HG02981 (cell line): ENCODE data around the gene FLT1.

Experiments used
- ATAC-seq: cut with Tn5 transposase; IDR thresholded peaks from one replicate; pipeline ENCODE4 v1.9.1; 2021; ENCODE audit warnings: mild to moderate bottlenecking, moderate library complexity; ENCODE audit not compliant: unreplicated experiment

FLT1 gene

DNA sequence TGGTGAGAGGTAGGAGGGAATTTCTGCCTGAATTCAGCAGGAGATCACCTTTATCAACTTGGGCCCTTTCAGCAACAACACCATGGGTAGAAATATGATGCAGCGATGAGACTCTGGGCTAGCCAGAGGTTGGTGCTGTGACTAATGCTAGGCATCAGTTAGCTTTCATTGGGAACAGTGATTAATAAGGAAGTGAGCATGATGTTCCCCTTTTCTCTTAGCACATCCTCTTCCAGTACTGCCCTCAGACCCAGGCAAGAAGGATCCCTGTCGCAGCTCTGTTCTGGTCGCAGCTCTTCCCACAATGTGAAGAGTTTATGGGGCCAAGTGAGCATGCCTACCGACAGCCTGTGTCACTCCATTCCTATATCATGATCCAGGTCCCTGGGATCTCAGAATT, 100.5 kb downstream of the FLT1 start:
- ATAC-seq: no peak

DNA sequence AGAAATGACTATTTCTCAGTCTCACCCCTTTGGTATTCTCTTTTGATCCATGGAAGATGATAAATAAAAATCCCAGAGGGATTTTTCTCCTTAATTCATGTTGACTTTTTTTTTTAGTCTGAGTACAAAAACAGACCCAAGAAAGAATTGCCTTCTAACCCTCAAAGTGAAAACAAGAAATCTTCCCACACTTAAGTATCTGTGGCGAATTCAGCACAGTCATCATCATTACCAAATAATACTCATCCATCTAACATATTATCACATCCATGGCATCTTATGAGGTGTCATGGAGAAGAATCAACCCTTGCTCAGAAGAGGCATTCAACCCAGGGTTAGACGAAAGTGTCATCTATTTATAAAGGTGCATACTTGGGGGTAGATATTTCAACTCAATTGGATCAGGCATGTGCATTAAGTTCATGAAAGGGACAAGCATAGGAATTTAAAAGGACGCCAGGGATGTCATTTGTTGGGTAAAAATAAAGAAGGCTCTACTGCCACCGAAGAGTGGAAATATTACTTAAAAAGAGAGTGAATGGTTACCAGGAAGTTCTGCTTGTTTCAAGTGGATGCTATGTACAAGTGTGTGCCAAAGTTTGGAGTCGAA, 101.9 kb downstream of the FLT1 start:
- ATAC-seq: no peak

DNA sequence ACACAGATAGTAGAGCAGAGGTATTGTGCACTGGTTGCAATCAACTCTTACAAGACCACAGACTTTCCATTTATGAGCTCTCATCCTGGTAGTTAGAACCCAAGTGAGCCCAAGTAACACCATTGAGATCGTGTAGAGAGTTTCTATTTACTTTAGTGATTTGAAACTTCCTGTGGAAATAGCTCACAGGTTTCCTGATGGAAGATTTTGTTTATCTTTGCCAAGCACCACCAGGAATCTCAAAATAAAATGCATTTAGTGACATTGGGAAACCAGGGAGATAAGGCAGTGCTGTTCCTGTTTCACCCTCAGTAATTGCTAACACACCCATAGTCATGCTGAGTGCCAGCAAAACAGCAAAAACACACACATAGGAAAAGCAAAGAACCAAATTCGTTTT, 102.5 kb downstream of the FLT1 start:
- ATAC-seq: no peak

DNA sequence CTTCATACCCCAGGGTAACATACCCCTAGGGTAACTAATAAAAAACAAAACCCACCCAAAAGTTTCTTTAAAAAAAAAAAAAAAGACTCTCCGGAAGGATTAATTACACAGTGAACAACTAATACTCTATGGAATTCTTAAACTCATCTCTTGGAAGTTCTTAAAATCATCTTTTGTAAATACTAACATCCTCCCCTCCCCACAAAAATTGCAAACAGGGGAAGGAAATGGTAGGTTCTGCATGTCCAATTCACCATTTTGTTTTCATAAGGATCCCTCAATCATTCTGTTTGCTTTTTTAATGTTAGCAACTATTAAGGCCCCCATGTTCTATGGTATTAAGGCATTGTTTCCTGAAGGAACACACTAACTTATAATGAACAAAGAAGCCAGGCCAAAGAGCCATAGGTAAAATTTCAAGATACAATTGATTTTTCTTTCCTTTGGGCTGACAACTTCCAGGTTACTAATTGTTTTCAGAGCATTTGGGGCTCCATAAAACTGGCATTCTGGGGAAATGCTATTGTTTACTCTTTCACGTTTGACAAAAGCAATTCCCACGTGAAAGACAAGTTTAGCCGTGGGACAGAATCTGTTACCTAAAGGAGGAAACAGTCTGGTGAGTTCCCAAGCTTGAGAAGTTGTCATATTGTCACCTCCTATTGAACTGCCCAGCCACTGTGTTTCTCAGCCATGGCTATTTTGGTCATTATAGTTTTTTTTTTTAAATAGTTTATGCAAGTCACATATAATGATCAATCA, 107.0 kb downstream of the FLT1 start:
- no peak for ATAC-seq

DNA sequence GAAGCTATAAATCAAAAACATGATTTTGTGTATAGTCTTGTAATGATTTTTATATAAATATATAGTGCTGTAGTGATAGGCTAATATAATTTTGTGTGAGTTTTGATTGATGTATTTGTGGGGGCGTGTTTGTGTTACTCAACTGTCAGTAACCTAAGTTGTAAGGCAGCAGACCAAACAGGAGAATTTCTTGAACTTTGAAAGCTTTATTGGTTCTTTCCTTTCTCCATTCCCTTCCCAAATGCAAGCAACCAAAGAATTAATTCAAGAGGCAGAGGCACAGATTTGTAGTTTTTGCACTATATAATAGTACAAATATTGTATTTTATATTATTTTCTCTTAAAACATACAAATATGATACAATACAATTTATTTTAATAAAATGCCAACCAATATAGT, 109.6 kb downstream of the FLT1 start:
- ATAC-seq: no peak

DNA sequence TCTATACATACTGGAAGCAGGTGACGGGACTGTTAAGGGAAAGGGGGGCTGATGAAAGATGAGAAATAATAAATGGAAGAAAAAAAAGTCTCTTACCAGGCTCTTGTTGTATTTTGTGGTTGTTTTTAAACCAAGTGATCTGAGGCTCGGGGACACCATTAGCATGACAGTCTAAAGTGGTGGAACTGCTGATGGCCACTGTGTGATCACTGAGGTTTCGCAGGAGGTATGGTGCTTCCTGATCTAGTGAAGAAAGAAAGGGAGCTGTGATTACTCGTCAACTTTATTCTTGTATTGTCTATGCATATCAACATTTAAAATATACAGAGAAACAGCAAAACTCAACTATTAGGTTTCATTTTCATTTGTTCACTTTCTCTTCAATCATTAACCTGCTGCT, 110.1 kb downstream of the FLT1 start:
- no peak for ATAC-seq

DNA sequence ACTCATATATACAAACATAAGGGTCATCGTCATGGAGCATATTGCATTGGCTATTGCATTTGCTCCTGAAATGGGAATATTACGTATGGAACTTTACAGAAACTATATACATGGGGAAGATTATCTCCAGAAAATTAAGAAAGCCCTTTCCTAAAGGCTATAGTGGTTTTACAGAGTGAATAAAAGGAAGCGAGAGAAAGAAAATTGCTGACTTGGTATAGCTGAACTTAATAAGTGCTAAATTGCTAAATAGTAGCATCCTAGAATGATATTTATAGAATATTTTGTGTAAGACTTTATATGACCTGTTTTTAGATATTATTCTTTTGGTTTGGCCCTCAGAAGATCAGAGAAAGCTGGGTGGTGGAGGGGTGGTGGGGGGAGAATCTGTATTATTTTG, 114.6 kb downstream of the FLT1 start:
- no peak for ATAC-seq

DNA sequence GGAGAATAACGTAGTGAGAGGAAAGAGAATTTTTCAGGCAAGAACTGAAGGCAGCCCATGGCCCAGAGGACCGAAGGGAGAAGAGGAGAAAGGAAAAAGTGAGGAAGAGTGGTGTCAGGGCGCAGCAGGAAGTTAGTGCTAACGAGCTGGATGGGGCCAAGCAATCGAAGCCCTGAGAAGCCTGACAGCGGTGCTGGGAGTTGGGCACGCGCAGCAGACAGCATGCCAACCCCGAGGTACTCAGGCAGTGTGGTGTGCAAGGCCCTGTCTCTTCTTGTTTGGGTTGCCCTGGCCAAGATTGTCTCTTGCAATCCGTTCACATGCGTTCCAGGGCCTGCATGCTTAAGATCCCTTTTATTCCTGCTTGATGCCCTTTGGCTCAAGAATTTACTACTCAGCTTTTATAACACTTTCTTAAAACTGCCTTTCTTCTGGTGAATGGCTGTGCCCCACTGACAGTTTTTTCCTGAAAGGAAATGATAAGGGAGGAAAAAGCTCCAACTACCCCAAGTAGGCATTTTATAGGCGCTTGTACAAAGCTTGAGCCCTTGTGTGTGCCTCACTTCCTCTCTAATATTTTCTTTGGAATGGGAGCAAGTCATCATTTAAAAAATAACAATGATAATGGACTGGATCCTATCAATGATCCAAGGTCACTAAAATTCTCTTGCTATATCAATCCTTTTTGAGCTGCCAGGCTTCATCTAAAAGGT, 115.4 kb downstream of the FLT1 start:
- ATAC-seq: no peak

DNA sequence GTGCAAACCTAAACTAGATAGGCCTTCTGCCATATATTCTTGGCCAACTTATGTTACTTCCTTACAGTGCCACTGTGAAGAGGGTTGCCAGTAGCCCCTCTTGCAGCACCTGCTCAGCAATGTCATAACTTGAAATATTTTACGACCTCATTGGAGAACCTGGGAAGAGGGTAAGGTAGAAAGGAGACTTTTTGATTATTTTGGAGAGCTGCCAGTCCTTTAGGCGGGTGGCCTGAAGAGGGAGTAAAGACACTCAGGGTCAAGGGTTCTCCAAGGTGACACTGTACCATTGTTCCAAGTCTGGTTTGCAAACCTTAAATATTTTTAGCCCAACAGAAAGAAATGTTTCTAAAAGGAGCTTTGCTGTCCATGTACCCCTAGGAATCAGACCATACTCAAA, 118.3 kb downstream of the FLT1 start:
- no peak for ATAC-seq

DNA sequence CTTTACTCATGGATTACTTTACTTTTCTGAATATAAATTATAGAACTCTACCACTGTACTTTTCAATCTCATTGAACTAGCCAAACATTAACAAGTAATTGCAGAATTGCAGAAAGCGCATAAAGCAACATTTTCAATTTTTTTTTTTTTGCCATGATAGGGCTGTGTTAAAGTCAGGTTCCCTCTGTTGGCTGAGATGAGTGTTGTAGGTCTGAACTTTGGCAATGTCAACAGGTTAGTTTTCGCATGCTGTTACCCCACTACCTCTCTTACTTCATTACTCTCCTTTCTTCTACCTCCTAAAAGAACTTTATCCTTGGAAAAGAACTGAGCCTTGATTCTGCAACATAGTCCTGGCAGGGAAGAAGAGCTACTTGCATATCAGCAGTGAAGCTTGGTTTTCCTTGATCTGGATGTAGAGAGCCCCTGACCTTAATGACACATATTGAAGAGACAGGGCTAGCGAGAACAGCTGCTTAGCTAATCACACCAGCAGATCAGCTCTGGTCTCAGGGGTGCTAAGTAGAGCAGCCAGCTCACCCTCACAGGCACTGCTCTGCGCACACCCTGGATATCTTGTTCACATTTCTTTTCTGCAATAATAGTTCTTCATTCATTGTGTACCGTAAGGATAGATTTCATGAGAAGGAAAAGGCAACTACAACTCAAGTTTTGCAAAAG, 119.5 kb downstream of the FLT1 start:
- no peak for ATAC-seq

DNA sequence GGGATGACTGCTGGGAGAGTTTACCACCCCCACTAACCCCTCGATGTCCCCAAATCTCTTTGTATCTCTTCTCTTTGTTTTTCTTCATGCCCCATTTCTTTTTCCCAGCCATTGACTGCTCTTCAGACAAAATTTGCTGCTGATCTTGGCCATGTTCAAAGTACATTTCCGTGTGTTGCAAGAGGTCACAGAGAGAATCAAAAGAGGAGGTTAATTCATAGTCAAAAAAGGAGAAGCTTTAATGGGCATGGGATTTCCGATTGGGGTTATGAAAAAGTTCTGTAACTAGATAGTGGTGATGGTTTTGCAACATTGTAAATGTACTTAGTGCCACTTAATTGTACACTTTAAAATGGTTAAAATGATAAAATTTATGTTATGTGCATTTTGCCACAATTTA, 121.1 kb downstream of the FLT1 start:
- no peak for ATAC-seq

DNA sequence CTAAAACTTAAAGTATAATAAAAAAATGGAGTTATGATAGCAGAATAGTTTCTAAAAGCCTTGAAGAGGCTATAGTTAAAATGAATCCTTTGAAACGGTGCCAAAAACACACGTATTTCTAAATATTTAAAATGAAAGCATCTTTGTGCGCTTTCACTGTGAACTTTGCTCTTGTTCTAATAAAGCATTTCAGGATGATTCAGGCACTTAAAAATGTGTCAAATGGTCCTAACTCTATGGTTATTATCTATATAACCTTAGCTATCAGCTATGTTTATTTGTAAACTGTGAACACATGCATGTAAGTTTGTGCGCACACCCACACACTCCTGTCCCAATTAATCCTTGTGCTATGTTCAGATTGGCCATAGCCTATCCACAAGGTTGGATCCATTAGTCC, 124.5 kb downstream of the FLT1 start:
- ATAC-seq: no peak

DNA sequence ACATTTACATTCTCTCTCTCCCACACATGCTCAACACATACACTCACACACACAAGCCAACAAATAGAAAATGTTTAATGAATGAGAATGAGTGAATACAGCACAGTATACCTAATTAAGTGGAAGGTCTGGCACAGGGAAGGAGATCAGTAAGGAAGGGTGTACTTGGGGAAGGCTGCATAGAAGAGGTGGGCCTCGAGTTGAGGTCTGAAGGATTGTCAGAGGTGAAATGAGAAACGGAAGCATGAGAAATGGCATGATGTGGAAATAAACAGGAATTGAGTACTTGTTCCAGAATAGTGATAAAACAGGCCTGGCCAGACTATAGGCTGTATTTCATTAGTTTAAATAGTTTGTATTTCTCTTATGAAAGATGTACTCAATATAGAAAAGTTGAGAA, 136.2 kb downstream of the FLT1 start:
- ATAC-seq: no peak

DNA sequence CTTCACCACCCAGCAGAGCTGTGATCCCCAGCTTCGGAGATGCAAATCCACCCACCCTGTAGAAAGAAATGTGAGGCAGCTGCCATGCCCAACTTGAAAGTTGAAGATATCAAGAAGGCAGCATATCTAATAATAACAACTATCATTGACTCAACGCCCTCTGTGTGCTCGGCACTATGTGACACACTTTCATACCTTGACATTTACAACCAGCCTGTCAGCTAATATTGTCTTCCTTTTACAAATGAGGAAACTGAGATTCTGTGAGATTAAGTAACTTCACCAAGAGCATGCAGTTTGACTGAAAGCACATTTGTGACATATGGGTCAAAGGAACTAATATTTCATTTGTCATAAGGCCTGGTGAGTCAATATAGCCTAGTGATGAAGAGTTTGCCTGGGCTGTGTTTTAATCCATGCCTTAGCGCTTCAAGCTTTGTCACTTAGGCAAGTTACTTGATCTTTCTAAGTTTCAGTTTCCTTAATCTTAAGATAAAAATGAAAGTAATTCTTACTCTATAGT, 137.0 kb downstream of the FLT1 start:
- no peak for ATAC-seq

DNA sequence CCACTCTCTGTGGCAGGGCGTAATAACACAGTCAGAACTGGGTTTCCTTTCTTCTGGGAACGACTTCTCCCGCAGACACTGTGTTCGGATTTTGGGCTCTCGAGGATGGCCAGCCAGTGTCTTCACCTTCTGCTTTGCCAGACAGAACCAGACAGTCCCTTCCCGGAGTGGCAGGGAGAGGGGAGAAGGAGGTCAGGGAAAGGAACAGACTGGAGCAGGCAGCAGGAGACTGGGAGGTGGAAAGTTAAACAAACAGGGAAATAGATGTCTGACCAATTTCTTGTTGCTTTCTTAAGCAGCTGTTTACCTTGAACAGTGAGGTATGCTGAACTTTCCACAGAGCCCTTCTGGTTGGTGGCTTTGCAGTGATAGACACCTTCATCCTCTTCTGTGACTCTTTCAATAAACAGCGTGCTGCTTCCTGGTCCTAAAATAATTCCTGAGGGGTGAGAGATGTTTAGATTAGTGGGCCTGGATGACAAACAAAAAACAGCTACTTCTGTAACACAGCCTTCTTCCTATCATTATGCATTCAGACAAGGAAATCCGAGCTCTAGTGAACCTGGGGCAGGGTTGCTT, 137.6 kb downstream of the FLT1 start:
- no peak for ATAC-seq

DNA sequence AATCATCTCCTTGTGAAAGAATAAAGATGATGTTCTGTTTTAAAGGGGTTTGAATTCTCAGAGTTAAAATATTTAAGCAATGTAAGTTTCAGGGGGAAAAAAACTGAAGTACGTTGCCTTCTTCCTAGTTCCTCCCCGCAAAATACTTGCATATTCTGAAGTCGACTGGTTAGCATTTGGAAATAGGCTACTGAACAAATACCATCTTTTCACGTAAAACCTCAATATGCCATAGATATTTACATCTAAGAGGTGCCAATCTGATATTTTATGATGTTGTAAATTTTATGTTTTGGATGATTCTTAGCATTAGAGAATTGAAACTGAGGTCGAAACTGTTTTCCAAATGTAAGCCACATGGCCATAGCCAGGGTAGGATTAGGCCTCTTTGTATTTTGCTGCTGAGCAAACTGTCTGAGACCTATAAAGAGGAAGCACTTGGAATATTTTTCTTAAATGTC, 138.3 kb downstream of the FLT1 start:
- no peak for ATAC-seq

DNA sequence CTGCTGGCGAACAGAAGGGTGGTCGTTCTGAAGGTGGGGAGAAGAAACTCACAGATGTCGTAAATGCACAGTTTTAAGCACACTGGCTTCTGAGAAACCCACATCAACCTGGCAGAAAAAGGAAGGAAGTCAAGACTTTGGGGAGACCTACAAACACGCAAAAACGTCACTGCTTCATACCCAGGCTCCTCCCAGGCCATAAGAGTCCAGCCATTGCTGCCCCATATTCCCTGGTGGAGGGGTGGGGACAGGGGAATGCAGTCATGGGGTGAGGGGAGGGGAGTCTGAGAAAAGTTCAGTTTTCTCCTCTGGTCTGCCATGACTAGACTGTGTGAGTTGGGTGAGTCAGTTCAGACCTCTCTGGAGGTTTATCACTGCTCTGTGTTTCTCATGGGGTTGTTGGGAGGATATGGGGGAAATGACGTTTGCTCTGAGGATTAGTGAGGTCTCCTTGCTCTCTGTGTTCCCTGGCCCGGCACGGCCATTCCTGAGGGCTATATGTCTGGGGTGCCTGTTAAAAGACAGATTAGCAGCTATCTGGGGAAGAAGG, 139.0 kb downstream of the FLT1 start:
- ATAC-seq: no peak

DNA sequence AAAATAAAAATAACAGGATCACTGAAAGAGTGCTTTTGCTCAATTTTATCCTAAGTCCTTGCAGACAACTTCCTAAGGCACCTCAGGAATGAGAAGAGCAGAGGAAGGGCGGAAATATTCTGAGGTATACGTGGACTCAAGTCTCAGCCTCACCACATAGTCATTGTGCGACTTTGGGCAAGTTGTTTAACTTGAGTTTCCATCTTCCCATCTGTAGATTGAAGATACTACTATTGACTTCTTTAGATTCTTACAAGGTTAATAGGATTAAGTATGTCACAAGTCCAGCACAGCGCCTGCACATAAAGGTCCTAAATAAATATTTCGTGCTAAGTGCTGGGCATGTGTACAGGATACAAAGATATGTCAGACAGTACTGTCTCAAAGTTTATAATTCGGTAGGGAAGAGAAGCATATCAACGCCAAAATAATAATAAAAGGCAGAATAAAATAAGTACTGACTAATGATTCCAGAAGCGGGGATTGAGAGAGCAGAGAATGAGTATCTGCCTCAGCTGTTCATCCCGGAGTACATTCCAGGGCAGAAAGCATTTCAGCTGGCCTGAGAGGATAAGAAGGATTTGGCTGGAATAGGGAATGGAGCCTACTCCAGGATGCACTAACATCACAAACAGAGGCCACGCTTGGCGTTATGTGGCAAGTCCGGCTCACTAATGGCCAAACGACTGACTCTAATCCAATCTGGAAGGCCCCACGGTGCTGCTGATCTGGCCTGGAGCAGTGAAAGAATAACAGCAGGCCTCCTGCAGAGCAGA, 139.7 kb downstream of the FLT1 start:
- no peak for ATAC-seq

DNA sequence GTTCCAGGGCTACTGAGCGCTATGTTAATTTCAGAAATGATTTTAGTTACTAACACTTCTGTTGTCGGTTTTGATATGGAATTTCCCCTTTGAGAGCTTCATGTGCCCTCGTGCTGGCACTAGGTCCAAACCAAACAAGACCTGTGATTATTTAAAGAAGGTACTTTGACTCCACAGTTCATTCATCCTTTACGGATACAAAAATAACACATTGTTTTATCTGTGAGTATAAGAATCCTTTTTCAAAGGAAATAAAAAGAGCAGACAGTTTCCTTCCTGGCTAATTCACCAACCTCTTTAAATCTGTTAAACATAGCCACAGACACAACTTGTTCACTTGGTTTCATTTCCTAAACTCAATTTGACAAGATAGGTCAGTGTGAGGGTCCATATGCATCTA, 141.2 kb downstream of the FLT1 start:
- ATAC-seq: no peak
